Measurements from ENCODE around the gene AKR1C3.
A peak's percentile ranks its signal among the peaks of the same experiment; 100 is the strongest.
"Not testable (repeated sequence)": the region's sequence is repeated elsewhere in the genome, so short reads cannot be mapped to it uniquely, and the experiment has no call there.

Gene AKR1C3

DNA sequence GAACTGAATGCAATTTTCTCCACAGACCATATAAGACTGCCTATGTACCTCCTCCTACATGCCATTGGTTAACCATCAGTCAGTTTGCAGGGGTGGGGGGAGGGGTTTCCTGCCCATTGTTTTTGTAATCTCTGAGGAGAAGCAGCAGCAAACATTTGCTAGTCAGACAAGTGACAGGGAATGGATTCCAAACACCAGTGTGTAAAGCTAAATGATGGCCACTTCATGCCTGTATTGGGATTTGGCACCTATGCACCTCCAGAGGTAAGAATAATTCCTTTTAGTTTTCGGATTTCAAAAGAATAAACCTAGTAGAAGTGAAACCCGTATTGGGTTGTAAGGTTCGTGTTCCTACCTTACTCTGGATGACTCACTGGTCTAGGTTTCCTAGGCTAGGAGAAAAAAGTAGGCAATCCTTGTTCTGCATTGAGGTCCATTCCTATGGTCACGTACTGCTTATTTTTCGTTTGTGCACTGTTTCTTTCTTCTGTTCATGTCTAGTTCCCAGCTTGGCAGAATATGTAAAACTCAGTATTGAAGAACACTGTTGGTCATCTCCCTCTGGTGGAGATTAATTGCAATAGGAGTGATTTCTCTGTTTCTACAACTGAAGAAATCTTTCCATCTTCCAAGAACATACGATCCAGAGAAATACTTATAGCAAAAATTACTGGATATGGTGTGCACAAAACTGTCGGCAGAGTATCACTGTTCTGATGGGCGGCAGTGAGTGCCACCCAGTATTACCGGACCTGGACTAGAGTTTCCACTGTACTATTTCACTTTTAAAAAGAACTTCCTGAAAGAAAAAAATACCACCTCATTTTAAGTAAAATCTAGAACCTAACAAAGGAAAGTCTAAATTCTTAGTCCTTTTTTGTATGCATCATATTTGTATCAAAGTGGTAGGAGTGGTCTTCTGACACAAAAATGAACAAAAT, at the start of gene AKR1C3:
AKR1C3 (plus strand) TSS at position 150 of the 941 bp plus-strand sequence; CDS start at position 181, 31 bp downstream.
- H3K4me3 ChIP-seq (ENCODE audit: low read depth, low read length) = peak within 1 kb of the TSS; percentile 35
- TF ChIP-seq, protein P1, sequence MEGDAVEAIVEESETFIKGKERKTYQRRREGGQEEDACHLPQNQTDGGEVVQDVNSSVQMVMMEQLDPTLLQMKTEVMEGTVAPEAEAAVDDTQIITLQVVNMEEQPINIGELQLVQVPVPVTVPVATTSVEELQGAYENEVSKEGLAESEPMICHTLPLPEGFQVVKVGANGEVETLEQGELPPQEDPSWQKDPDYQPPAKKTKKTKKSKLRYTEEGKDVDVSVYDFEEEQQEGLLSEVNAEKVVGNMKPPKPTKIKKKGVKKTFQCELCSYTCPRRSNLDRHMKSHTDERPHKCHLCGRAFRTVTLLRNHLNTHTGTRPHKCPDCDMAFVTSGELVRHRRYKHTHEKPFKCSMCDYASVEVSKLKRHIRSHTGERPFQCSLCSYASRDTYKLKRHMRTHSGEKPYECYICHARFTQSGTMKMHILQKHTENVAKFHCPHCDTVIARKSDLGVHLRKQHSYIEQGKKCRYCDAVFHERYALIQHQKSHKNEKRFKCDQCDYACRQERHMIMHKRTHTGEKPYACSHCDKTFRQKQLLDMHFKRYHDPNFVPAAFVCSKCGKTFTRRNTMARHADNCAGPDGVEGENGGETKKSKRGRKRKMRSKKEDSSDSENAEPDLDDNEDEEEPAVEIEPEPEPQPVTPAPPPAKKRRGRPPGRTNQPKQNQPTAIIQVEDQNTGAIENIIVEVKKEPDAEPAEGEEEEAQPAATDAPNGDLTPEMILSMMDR (IDR thresholded peaks at IDR 0.05; ENCODE audit: insufficient read depth, low read length, missing control alignments) = peak; percentile 50
- POLR2A ChIA-PET = no interaction called here
- CTCF ChIA-PET = interaction anchor here (0.9 to 13.7 kb wide), 13 partner anchors 13 to 280 kb away, joined by 3 to 263 read pairs (median 3); no protein-coding TSS in a partner anchor
- DNase-seq (ENCODE audit: low read depth, low spot score) = no peak

DNA sequence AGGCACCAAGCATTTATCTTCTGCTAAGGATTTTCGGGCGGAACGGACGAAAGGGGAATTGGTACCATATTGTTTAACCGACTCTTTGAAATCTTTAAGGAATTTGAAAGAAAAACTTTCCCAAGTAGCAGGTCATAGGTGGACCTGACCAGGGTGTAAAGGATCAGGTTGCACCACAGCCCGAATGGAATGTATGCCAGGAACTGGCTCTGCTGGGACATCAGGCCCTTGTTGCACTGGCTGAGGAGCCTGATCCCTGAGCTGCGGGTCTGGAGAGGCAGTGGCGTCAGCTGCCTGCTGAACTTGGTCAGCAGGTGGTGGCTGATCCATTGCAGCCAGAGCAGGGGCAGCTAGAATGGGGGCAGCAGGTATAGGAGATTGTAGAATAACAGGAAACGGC, 49.1 kb upstream of the AKR1C3 start:
- ChIA-PET POLR2A (no interaction called here), CTCF (no interaction called here)
- TF ChIP-seq, protein P1 (IDR thresholded peaks at IDR 0.05; ENCODE audit: insufficient read depth, low read length, missing control alignments) = no peak
- H3K4me3 ChIP-seq (ENCODE audit: low read depth, low read length) = no peak overlapping the region
- no peak for DNase-seq (ENCODE audit: low read depth, low spot score)

DNA sequence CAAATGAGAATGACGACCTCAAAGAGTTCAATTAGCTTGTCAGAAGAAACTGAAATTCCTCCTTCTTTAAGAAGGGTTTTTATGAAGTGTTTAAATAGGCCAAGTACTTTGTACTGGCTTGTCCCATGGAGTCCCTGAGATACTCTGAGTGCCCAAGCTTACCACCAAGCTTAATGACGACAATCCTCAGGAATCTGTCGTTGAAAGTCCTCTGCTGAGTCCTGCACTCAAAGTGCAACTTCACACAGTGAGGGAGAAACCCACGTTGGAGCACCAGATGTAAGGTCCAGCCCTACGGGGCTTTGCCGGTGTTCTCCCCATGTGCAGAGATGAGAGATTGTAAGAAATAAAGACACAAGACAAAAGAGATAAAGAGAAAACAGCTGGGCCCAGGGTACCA, 47.8 kb upstream of the AKR1C3 start:
- TF ChIP-seq, protein P1 (IDR thresholded peaks at IDR 0.05; ENCODE audit: insufficient read depth, low read length, missing control alignments) = no peak
- ChIA-PET CTCF (no interaction called here), POLR2A (no interaction called here)
- no peak overlapping the region for H3K4me3 ChIP-seq (ENCODE audit: low read depth, low read length)
- DNase-seq (ENCODE audit: low read depth, low spot score) = no peak

DNA sequence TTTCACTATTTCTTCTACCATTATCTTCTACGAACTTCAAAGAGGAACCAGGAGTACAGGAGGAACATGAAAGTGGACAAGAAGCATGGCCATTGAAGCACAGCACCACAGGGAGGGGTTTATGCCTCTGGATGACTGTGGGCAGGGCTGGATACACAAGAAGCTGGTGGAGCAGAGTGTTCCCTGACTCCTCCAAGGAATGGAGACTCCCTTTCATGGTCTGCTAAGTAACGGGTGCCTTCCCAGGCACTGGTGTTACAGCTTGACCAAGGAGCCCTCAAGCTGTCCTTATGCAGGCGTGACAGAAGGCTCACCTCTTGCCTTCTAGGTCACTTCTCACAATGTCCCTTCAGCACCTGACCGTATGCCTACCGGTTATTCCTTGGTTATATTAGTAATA, 47.2 kb upstream of the AKR1C3 start:
- DNase-seq (ENCODE audit: low read depth, low spot score); H3K4me3 ChIP-seq (ENCODE audit: low read depth, low read length); POLR2A ChIA-PET: not testable (repeated sequence)
- CTCF ChIA-PET = interaction anchor here (1.0 kb wide), 1 partner anchor 197 kb away, joined by 4 read pairs; no protein-coding TSS in a partner anchor

DNA sequence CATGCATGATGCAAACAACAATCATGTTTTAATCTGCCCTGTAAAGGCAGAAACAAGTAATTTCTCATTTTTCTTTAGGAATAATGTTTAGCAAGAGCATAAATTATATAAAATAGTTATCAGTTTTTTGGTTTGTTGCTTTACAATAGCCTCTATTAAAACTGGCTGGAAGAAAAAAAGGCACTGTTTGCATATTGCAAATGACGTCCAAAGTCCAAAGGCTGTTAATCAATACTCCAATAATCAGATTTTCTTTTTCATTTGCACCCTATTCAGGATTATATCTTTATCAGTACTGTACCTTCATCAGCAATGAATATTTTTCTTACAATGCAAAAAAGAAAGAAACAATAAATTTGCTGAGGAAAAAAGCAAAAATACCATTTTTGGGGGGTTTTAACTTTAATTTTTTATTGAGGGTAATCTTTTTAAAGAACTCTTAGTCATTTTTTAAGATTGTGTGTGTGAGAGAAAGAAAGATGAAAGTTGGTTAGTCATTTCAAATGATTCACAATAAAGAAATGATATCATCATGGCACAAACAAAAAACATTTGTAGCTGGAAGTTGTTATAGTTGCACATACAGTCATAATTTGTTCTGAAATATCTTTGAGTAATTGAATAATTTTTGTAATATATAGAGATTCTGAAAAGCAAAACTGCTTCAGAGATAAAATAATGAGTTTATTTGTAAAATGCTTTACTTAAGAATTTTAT, 46.1 kb upstream of the AKR1C3 start:
- ChIA-PET POLR2A (no interaction called here), CTCF (interaction anchor here (1.0 kb wide), 2 partner anchors 198 to 385 kb away, joined by 3 to 4 read pairs; no protein-coding TSS in a partner anchor)
- TF ChIP-seq, protein P1 (IDR thresholded peaks at IDR 0.05; ENCODE audit: insufficient read depth, low read length, missing control alignments) = no peak
- H3K4me3 ChIP-seq (ENCODE audit: low read depth, low read length) = no peak overlapping the region
- DNase-seq (ENCODE audit: low read depth, low spot score) = no peak

DNA sequence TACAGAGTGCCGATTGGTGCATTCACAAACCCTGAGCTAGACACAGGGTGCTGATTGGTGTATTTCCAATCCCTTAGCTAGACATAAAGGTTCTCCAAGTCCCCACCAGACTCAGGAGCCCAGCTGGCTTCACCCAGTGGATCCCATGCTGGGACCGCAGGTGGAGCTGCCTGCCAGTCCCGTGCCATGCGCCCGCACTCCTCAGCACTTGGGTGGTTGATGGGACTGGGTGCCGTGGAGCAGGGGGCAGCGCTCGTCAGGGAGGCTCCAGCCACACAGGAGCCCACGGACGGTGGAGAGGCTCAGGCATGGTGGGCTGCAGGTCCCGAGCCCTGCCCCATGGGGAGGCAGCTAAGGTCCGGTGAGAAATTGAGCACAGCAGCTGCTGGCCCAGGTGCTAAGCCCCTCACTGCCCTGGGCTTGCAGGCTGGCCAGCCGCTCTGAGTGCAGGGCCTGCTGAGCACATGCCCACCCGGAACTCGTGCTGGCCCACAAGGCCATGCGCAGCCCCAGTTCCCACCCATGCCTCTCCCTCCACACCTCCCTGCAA, 41.2 kb upstream of the AKR1C3 start:
- POLR2A ChIA-PET; DNase-seq (ENCODE audit: low read depth, low spot score); CTCF ChIA-PET: not testable (repeated sequence)

DNA sequence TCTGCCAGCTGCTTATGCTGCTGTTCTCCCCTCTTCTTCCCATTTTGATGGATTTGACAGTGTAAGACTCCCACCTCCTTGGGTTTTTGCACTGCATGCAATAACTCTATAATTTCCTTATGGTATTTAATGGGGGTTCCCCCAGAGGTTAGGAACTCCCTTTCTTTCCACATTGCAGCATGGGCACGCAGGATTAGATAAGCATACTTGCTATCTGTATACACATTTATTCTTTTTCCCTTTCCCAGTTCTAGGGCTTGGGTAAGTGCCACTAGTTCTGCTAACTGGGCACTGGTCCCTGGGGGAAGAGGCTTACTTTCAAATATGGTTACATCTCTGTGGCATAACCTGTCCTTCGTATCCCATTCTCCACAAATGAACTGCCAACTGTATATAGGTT, 39.4 kb upstream of the AKR1C3 start:
- DNase-seq (ENCODE audit: low read depth, low spot score); CTCF ChIA-PET; H3K4me3 ChIP-seq (ENCODE audit: low read depth, low read length); POLR2A ChIA-PET: not testable (repeated sequence)

More for the DNA sequence above, 41.2 kb upstream of the AKR1C3 start:
- H3K4me3 ChIP-seq (ENCODE audit: low read depth, low read length) = not testable (repeated sequence)

DNA sequence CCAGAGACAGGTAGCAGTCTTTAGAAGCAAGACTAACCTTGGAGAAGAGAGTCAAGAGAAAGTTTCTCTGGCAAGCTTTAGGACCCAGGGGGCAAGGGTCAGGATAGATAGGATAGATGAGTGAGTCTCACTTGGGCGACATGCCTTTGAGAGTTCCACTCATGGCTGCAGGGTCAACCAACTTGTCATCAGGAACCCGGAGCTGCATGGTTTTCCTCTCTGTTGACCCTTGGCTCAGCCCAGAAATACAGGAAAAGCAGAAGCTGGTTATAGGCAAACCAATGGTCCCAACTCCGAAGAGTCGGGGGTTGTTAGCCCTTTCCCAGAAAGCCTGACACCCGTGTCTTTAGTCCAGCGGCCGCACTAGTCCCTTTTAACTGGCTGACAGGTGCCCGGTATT, 34.9 kb upstream of the AKR1C3 start:
- POLR2A ChIA-PET; DNase-seq (ENCODE audit: low read depth, low spot score); H3K4me3 ChIP-seq (ENCODE audit: low read depth, low read length); CTCF ChIA-PET: not testable (repeated sequence)

DNA sequence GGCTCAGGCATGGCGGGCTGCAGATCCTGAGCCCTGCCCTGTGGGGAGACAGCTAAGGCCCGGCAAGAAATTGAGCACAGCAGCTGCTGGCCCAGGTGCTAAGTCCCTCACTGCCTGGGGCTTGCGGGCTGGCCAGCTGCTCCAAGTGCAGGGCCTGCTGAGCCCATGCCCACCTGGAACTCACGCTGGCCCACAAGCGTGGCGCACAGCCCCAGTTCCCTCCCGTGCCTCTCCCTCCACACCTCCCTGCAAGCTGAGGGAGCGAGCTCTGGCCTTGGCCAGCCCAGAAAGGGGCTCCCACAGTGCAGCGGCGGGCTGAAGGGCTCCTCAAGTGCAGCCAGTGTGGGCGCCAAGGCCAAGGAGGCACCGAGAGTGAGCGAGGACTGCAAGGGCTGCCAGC, 33.4 kb upstream of the AKR1C3 start:
- CTCF ChIA-PET; H3K4me3 ChIP-seq (ENCODE audit: low read depth, low read length); DNase-seq (ENCODE audit: low read depth, low spot score); POLR2A ChIA-PET: not testable (repeated sequence)
